SK-N-MC (cell line): Measurements from ENCODE around the gene ACOXL.

Experiments used
- EZH2 ChIP-seq: fragments of 200-600 bp; sonication (generic); IDR thresholded peaks from one replicate; pipeline ENCODE4 v1.6.1; 2017; ENCODE audit warnings: antibody characterized with exemption
- FOXP2 ChIP-seq: optimal IDR thresholded peaks from 2 replicates; pipeline ENCODE3; 2011; ENCODE audit warnings: mild to moderate bottlenecking, moderate library complexity; ENCODE audit not compliant: insufficient read depth; ENCODE audit errors: extremely low read length, control extremely low read depth
- POLR2AphosphoS5 ChIP-seq: IDR thresholded peaks from 2 replicates; pipeline ENCODE4 v1.6.1; 2012; ENCODE audit warnings: mild to moderate bottlenecking, low read depth, low read length, borderline replicate concordance

- no peak for TF ChIP-seq POLR2AphosphoS5
- TF ChIP-seq EZH2: no peak
- TF ChIP-seq FOXP2: no peak
Measured at GRCh38 chr2:110971811-110972210, 239.4 kb downstream of the ACOXL start.
